Measurements from ENCODE around the gene KDM8.
"Not testable (repeated sequence)": the region's sequence is repeated elsewhere in the genome, so short reads cannot be mapped to it uniquely, and the experiment has no call there.

The KDM8 gene

GRCh38 chr16:27258241-27258734 lies 55.0 kb downstream of the KDM8 start:
- TF ChIP-seq PATZ1 (CRISPR knock-in tag; IDR thresholded peaks at IDR 0.05; ENCODE audit: borderline replicate concordance) (no peak), BACH2 (CRISPR knock-in tag; IDR thresholded peaks at IDR 0.05; ENCODE audit: borderline replicate concordance) (no peak), ZFP3 (CRISPR knock-in tag; IDR thresholded peaks at IDR 0.05) (no peak), PPARA (CRISPR knock-in tag; IDR thresholded peaks at IDR 0.05; ENCODE audit: borderline replicate concordance) (no peak), TOX (CRISPR knock-in tag; IDR thresholded peaks at IDR 0.05; ENCODE audit: borderline replicate concordance) (no peak), ARNTL (CRISPR knock-in tag; IDR thresholded peaks at IDR 0.05; ENCODE audit: borderline replicate concordance, low read depth) (no peak), CREB5 (CRISPR knock-in tag; IDR thresholded peaks at IDR 0.05; ENCODE audit: low read depth) (no peak), TSHZ2 (CRISPR knock-in tag; IDR thresholded peaks at IDR 0.05) (no peak), CSDC2 (CRISPR knock-in tag; IDR thresholded peaks at IDR 0.05) (no peak)
- ATAC-seq = no peak

- ATAC-seq = no peak
- TF ChIP-seq ZC3H10 (CRISPR knock-in tag; IDR thresholded peaks at IDR 0.05) (no peak), TCF4 (CRISPR knock-in tag; IDR thresholded peaks at IDR 0.05; ENCODE audit: borderline replicate concordance) (no peak), ZNF565 (CRISPR knock-in tag; conservative IDR thresholded peaks at IDR 0.05; ENCODE audit: low read depth) (no peak), ZFP3 (CRISPR knock-in tag; IDR thresholded peaks at IDR 0.05) (no peak)
Observed at GRCh38 chr16:27259710-27260109, 56.4 kb downstream of the KDM8 start.

- ATAC-seq = not testable (repeated sequence)
Observed at GRCh38 chr16:27262904-27263423, 59.6 kb downstream of the KDM8 start.

GRCh38 chr16:27264151-27264550 lies 60.8 kb downstream of the KDM8 start:
- ATAC-seq = peak; percentile 45
- no peak for TF ChIP-seq ZNF8 (CRISPR knock-in tag; IDR thresholded peaks at IDR 0.05)

- ATAC-seq = no peak
- TF ChIP-seq ZC3H10 (CRISPR knock-in tag; IDR thresholded peaks at IDR 0.05) (no peak), ZFP3 (CRISPR knock-in tag; IDR thresholded peaks at IDR 0.05) (no peak), ISL1 (CRISPR knock-in tag; IDR thresholded peaks at IDR 0.05) (no peak), PPARA (CRISPR knock-in tag; IDR thresholded peaks at IDR 0.05; ENCODE audit: borderline replicate concordance) (no peak), CSDC2 (CRISPR knock-in tag; IDR thresholded peaks at IDR 0.05) (no peak), RARB (CRISPR knock-in tag; IDR thresholded peaks at IDR 0.05) (no peak), ZFP30 (CRISPR knock-in tag; IDR thresholded peaks at IDR 0.05) (no peak), TOX (CRISPR knock-in tag; IDR thresholded peaks at IDR 0.05; ENCODE audit: borderline replicate concordance) (no peak), CREB5 (CRISPR knock-in tag; IDR thresholded peaks at IDR 0.05; ENCODE audit: low read depth) (no peak), ZNF8 (CRISPR knock-in tag; IDR thresholded peaks at IDR 0.05) (no peak), SNAI2 (CRISPR knock-in tag; IDR thresholded peaks at IDR 0.05) (no peak), PATZ1 (CRISPR knock-in tag; IDR thresholded peaks at IDR 0.05; ENCODE audit: borderline replicate concordance) (no peak), TSHZ2 (CRISPR knock-in tag; IDR thresholded peaks at IDR 0.05) (no peak), ZNF565 (CRISPR knock-in tag; conservative IDR thresholded peaks at IDR 0.05; ENCODE audit: low read depth) (no peak), CSRNP3 (CRISPR knock-in tag; IDR thresholded peaks at IDR 0.05) (no peak)
Observed at GRCh38 chr16:27265982-27266381, 62.7 kb downstream of the KDM8 start.

Measured in SK-N-SH treated with all-trans-retinoic acid at 6 μM for 48 hours (cell line).